Measurements from ENCODE around the gene CBARP. TPM values are rescaled to one million over a fixed set of nuclear protein-coding genes. Genes with fewer than 3 reads are reported as not detected.

Gene CBARP
- total RNA-seq, 6 experiments from 2014 or later, result 0.15 to 0.62 (median 0.31) TPM

DNA sequence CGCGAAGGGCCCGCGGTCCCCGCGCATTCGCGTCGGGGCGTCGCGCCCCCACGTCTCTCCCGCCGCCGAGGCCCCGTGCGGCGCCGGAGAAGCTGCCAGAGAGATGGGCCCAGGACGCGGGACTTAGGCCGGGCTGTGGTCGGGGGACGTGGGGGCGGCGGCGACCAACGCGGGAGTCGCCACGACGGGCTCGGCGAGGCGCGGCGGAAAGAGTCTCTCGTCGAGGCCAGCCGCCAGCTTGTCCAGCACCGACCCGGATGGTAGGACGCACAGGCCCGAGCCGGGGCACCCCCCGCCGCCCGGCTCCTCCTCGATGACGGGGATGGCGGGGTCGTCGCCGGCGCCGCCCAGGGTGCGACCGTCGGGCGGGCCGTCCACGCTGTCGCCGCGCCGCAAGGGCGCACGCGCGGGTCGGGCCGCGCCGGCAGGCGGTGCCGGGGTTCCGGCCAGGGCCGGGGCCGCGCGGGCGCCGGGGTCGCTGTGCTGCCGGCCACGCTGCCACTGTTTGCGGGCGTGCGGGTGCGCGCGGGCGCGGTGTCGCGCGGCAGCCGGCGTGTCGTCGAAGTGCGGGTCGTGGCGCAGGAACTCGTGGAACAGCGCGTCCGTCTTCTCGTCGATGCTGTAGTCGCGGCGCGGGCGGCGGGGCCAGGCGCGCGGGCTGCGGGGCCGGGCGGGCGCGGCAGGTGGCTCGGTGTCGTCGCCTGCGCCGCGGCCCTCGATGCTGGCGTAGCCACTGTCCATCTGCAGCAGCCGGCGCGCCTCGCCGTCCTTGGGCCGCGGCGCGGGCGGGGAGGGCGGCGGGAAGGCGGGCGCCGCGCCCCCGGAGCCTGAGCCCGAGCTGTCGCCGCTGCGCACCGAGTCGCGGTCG, 8.5 kb downstream of the CBARP start:
- Histone ChIP-seq H3K9me3 (no peaks in the 10 kb centered on the region), H3K36me3 (peaks cover 0 to 6% (median under 1%) of the 10 kb centered on the region in 4 donors), H3K4me1 (no peaks in the 10 kb centered on the region), H3K27ac (no peak overlapping the region), H3K4me3 (no peak overlapping the region), H3K27me3 (no peaks in the 10 kb centered on the region)
- intact Hi-C loops (cut with DNase I), result no loop called here
- TF ChIP-seq POLR2A (IDR thresholded peaks at IDR 0.05) (no peak), CTCF (IDR thresholded peaks at IDR 0.05) (no peak)
- WGBS (ENCODE audit: insufficient coverage, low coverage, low lambda C conversion rate, missing lambda C conversion rate), result 97% methylated on average over 42 of the region's 158 CpGs
- DNase-seq (no peak), ATAC-seq (no peak)

DNA sequence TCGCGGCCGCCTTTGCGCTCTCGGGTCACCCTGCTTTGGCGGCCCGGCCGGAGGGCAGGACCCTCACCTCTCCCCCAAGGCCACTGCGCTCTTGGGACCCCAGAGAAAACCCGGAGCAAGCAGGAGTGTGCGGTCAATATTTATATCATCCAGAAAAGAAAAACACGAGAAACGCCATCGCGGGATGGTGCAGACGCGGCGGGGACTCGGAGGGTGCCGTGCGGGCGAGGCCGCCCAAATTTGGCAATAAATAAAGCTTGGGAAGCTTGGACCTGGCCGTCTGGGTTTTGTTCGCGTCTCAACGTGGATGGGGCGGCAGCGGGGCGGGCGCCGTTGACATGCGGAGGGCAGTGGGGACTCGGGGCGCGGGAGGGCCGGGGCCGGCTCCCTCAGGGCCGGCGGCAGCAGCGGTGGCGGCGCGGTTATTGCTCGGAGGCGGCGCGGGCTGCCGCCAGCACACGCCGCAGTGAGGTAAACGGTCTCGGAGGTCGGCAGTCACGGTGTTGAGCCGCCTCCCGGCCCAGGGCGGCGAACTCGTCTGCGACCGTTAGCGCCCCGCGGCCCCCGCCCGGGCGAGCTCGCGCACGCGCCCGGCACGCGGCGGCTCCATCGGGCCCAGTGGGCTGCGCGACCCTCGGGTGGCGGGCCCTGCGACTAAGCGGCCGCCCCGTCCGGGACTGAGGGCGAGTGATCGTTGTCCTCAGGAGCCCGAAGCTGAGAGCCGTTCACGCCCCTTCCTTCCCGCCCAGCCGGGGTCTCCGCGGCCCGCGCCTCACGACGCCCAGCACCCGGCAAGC, 9.4 kb downstream of the CBARP start:
- TF ChIP-seq POLR2A (IDR thresholded peaks at IDR 0.05) (no peak), CTCF (IDR thresholded peaks at IDR 0.05) (no peak)
- DNase-seq (no peak), ATAC-seq (no peak)
- intact Hi-C loops (cut with DNase I), result no loop called here
- no peaks in the 10 kb centered on the region for H3K9me3 ChIP-seq
- no peaks in the 10 kb centered on the region for H3K27me3 ChIP-seq
- H3K4me3 ChIP-seq, result no peak overlapping the region
- no peaks in the 10 kb centered on the region for H3K4me1 ChIP-seq
- 96% methylated on average over 40 of the region's 100 CpGs for WGBS (ENCODE audit: insufficient coverage, low coverage, low lambda C conversion rate, missing lambda C conversion rate)
- no peak overlapping the region for H3K27ac ChIP-seq
- H3K36me3 ChIP-seq, result peaks cover 0 to 11% (median 3%) of the 10 kb centered on the region in 4 donors

DNA sequence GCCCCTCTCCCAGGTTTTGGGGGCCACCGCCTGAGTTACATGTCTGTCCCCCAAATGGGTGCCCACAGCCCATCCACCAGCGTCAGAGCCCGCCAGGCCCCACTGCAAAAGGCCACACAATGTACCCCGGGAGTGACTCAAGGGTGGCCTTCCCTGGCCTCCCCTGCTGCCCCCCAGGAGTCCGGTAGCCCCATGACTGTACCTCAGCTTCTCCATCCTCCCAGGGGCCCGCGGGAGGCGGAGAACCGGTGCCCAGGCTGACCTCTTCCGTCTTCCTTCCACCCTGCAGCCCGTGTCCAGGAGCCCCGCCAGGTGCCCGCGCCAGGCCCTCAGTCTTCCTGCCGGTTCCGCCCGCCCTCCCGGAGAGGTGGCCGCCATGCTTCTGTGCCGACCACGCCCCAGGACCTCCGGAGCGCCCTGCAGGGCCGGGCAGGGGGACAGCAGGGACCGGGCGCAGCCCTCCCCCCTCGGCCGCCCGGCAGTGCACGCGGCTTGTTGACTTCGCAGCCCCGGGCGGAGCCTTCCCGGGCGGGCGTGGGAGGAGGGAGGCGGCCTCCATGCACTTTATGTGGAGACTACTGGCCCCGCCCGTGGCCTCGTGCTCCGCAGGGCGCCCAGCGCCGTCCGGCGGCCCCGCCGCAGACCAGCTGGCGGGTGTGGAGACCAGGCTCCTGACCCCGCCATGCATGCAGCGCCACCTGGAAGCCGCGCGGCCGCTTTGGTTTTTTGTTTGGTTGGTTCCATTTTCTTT, 10.3 kb downstream of the CBARP start:
- TF ChIP-seq POLR2A (IDR thresholded peaks at IDR 0.05), result no peak
- TF ChIP-seq CTCF (IDR thresholded peaks at IDR 0.05), result no peak
- no peak for DNase-seq
- no peak overlapping the region for H3K27ac ChIP-seq
- peaks cover 0 to 20% (median 8%) of the 10 kb centered on the region in 4 donors for H3K36me3 ChIP-seq
- intact Hi-C loops (cut with DNase I), result no loop called here
- H3K9me3 ChIP-seq, result no peaks in the 10 kb centered on the region
- no peaks in the 10 kb centered on the region for H3K27me3 ChIP-seq
- no peak for ATAC-seq
- H3K4me3 ChIP-seq, result no peak overlapping the region
- 90% methylated on average over 8 of the region's 56 CpGs for WGBS (ENCODE audit: insufficient coverage, low coverage, low lambda C conversion rate, missing lambda C conversion rate)
- no peaks in the 10 kb centered on the region for H3K4me1 ChIP-seq

- Histone ChIP-seq H3K4me1 (no peaks in the 10 kb centered on the region), H3K36me3 (peaks cover 0 to 27% (median 12%) of the 10 kb centered on the region in 4 donors), H3K4me3 (no peak overlapping the region), H3K27ac (no peak overlapping the region), H3K9me3 (no peaks in the 10 kb centered on the region), H3K27me3 (no peaks in the 10 kb centered on the region)
- no peak for ATAC-seq
- intact Hi-C loops (cut with DNase I), result no loop called here
- no peak for TF ChIP-seq POLR2A (IDR thresholded peaks at IDR 0.05)
- no CpG with 5 or more reads among the region's 50 CpGs for WGBS (ENCODE audit: insufficient coverage, low coverage, low lambda C conversion rate, missing lambda C conversion rate)
- no peak for DNase-seq
Observed at GRCh38 chr19:1226522-1227303, 11.1 kb downstream of the CBARP start.

Data from right lobe of liver (tissue), 6 donors.